Myometrial cell (primary cell): ENCODE measurements around the gene PCDHGB4. TPM values are rescaled to one million over a fixed set of nuclear protein-coding genes. Genes with fewer than 3 reads are reported as not detected.

Experiments used
- total RNA-seq: library from RNA; depleted of rRNA; stranded (reverse); fragments of >200 nt; gene quantifications from 2 replicates; pipeline ENCODE4 v1.2.3, GENCODE V29; 2015

PCDHGB4 gene
- total RNA-seq, 1 donor from 2014 or later, result 3.9 TPM

DNA sequence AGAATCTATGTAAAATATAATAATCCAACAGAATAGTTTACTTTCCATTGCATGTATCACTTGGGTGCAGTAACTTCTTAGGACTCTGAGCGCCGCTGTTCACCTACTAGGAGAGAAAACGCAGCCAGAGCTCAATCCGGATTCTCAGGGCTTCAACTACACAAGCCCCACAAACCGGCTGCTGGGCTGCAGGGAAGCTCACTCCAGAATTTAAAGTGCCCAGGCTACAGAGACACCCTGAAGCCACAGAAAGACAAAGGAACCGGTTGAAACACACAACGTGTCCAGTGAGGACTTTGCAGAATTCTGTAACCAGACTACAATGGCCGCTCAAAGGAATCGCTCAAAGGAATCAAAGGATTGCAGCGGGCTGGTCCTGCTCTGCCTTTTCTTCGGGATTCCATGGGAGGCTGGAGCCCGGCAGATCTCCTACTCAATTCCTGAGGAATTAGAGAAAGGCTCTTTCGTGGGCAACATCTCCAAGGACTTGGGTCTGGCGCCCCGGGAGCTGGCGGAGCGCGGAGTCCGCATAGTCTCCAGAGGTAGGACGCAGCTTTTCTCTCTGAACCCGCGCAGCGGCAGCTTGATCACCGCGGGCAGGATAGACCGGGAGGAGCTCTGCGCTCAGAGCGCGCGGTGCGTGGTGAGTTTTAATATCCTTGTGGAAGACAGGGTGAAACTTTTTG, 25.5 kb downstream of the PCDHGB4 start, which contains the start of gene PCDHGA10:
Gene PCDHGA10 (plus strand): TSS at position 134 of the 686 bp plus-strand sequence. CDS start 189 bp downstream, at position 323.

DNA sequence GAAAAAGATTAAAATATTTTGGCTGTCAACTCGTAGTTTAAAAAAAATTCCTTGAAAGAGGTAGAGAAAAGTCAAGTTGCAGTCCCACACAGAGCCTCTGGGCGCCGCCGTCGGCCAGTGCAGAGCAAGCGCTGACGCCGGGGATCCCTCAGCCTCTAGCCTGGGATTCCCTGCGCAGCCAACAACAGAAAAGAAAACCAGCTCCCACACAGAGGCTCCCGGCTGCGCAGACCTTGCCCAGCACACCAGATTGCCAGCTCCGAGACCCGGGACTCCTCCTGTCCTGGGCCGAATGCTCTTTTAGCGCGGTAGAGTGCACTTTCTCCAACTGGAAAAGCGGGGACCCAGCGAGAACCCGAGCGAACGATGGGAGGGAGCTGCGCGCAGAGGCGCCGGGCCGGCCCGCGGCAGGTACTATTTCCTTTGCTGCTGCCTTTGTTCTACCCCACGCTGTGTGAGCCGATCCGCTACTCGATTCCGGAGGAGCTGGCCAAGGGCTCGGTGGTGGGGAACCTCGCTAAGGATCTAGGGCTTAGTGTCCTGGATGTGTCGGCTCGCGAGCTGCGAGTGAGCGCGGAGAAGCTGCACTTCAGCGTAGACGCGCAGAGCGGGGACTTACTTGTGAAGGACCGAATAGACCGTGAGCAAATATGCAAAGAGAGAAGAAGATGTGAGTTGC, 30.1 kb downstream of the PCDHGB4 start, which contains the start of gene PCDHGB7:
Gene PCDHGB7 (plus strand): TSS at position 184 of the 679 bp plus-strand sequence. CDS start 183 bp downstream, at position 367.

DNA sequence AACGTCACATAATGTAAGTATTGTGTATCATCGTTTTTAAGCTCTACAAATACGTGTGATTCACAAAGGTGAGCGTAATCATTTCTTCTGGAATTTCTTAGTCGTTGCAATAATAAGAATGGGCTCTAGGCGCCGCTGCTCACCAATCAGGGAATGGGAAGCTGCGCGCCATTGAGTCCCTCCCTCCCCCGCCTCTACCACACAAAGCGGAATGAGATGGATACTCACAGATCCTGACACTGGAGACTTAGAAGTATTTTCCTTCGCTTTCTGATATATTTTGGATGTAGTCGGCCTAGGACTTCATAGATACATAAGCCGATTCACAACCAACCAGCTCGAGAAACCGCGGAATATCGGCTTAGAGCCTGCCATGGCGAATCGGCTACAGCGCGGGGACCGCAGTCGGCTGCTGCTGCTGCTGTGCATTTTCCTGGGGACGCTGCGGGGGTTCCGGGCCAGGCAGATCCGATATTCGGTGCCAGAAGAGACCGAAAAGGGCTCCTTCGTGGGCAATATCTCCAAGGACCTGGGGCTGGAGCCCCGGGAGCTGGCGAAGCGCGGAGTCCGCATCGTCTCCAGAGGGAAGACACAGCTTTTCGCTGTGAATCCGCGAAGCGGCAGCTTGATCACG, 33.5 kb downstream of the PCDHGB4 start, which contains the start of gene PCDHGA11:
Gene PCDHGA11 (plus strand): TSS at position 197 of the 634 bp plus-strand sequence. CDS start 177 bp downstream, at position 374.

DNA sequence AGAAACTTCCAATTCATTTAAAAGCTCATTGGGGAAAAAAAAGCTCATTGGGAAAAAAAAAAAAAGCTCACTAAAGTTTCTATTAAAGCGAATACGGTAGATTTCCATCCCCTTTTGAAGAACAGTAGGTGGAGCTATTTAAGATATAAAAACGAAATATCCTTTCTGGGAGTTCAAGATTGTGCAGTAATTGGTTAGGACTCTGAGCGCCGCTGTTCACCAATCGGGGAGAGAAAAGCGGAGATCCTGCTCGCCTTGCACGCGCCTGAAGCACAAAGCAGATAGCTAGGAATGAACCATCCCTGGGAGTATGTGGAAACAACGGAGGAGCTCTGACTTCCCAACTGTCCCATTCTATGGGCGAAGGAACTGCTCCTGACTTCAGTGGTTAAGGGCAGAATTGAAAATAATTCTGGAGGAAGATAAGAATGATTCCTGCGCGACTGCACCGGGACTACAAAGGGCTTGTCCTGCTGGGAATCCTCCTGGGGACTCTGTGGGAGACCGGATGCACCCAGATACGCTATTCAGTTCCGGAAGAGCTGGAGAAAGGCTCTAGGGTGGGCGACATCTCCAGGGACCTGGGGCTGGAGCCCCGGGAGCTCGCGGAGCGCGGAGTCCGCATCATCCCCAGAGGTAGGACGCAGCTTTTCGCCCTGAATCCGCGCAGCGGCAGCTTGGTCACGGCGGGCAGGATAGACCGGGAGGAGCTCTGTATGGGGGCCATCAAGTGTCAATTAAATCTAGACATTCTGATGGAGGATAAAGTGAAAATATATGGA, 43.0 kb downstream of the PCDHGB4 start, which contains the start of gene PCDHGA12:
Gene PCDHGA12 (plus strand): TSS at position 176 of the 782 bp plus-strand sequence. CDS start 253 bp downstream, at position 429.

Other genes with a start within 250 kb of the PCDHGB4 start
- not detected in 2 replicates for gene PCDHB6, start 237.6 kb upstream of the PCDHGB4 start, total RNA-seq
- under 0.01 and 1.4 TPM in 2 replicates for gene PCDHB7, start 215.1 kb upstream of the PCDHGB4 start, total RNA-seq
- gene PCDHB8, start 209.9 kb upstream of the PCDHGB4 start, total RNA-seq, result not detected in 2 replicates
- gene PCDHB16, start 205.3 kb upstream of the PCDHGB4 start, total RNA-seq, result under 0.01 TPM in 2 replicates
- 0.18 TPM in 1 of 2 replicates, not detected in the other for gene PCDHB9, start 200.5 kb upstream of the PCDHGB4 start, total RNA-seq
- gene PCDHB10, start 195.3 kb upstream of the PCDHGB4 start, total RNA-seq, result 0.58 TPM in 1 of 2 replicates, not detected in the other
- gene PCDHB11, start 188.1 kb upstream of the PCDHGB4 start, total RNA-seq, result not detected in 2 replicates
- gene PCDHB12, start 179.0 kb upstream of the PCDHGB4 start, total RNA-seq, result not detected in 2 replicates
- gene PCDHB13, start 173.8 kb upstream of the PCDHGB4 start, total RNA-seq, result under 0.01 TPM in 1 of 2 replicates, not detected in the other
- under 0.01 and 1.7 TPM in 2 replicates for gene PCDHB14, start 164.4 kb upstream of the PCDHGB4 start, total RNA-seq
- 0.35 TPM in 1 of 2 replicates, not detected in the other for gene PCDHB15, start 142.3 kb upstream of the PCDHGB4 start, total RNA-seq
- gene SLC25A2, start 83.6 kb upstream of the PCDHGB4 start, total RNA-seq, result under 0.01 TPM in 1 of 2 replicates, not detected in the other
- 45.8 and 59.5 TPM in 2 replicates for gene TAF7, start 66.9 kb upstream of the PCDHGB4 start, total RNA-seq
- 0.29 TPM in 1 of 2 replicates, not detected in the other for gene PCDHGA1, start 57.2 kb upstream of the PCDHGB4 start, total RNA-seq
- 0.53 and 1.4 TPM in 2 replicates for gene PCDHGA2, start 48.9 kb upstream of the PCDHGB4 start, total RNA-seq
- 0.18 TPM in 1 of 2 replicates, not detected in the other for gene PCDHGA3, start 43.9 kb upstream of the PCDHGB4 start, total RNA-seq
- gene PCDHGB1, start 37.6 kb upstream of the PCDHGB4 start, total RNA-seq, result 0.35 TPM in 1 of 2 replicates, not detected in the other
- 0.58 and 2.1 TPM in 2 replicates for gene PCDHGA4, start 32.7 kb upstream of the PCDHGB4 start, total RNA-seq
- gene PCDHGB2, start 27.7 kb upstream of the PCDHGB4 start, total RNA-seq, result 0.53 and 0.86 TPM in 2 replicates
- gene PCDHGA5, start 23.5 kb upstream of the PCDHGB4 start, total RNA-seq, result 0.29 and 0.89 TPM in 2 replicates
- 0.58 and 0.71 TPM in 2 replicates for gene PCDHGB3, start 17.5 kb upstream of the PCDHGB4 start, total RNA-seq
- gene PCDHGA6, start 13.8 kb upstream of the PCDHGB4 start, total RNA-seq, result 0.86 and 1.4 TPM in 2 replicates
- gene PCDHGA7, start 5.0 kb upstream of the PCDHGB4 start, total RNA-seq, result 0.89 and 2.0 TPM in 2 replicates
- 0.71 and 0.86 TPM in 2 replicates for gene PCDHGA8, start 4.9 kb downstream of the PCDHGB4 start, total RNA-seq
- 6.7 and 7.2 TPM in 2 replicates for gene PCDHGB5, start 10.2 kb downstream of the PCDHGB4 start, total RNA-seq
- 0.86 and 1.9 TPM in 2 replicates for gene PCDHGA9, start 15.1 kb downstream of the PCDHGB4 start, total RNA-seq
- 0.29 and 0.89 TPM in 2 replicates for gene PCDHGB6, start 20.3 kb downstream of the PCDHGB4 start, total RNA-seq
- 4.3 and 4.6 TPM in 2 replicates for gene PCDHGA10, start 25.3 kb downstream of the PCDHGB4 start, total RNA-seq
- 4.3 and 6.0 TPM in 2 replicates for gene PCDHGB7, start 30.0 kb downstream of the PCDHGB4 start, total RNA-seq
- 5.3 and 8.4 TPM in 2 replicates for gene PCDHGA11, start 33.4 kb downstream of the PCDHGB4 start, total RNA-seq
- gene PCDHGA12, start 42.8 kb downstream of the PCDHGB4 start, total RNA-seq, result 14.9 and 15.6 TPM in 2 replicates
- 38.6 TPM in 2 replicates for gene PCDHGC3, start 88.3 kb downstream of the PCDHGB4 start, total RNA-seq
- under 0.01 and 0.58 TPM in 2 replicates for gene PCDHGC4, start 97.3 kb downstream of the PCDHGB4 start, total RNA-seq
- gene PCDHGC5, start 101.4 kb downstream of the PCDHGB4 start, total RNA-seq, result 0.71 and 1.2 TPM in 2 replicates
- gene DIAPH1, start 231.3 kb downstream of the PCDHGB4 start, total RNA-seq, result 36.6 and 46.8 TPM in 2 replicates
- 55.1 and 67.2 TPM in 2 replicates for gene HDAC3, start 249.2 kb downstream of the PCDHGB4 start, total RNA-seq
- 3.5 and 6.2 TPM in 2 replicates for gene RELL2, start 249.3 kb downstream of the PCDHGB4 start, total RNA-seq